Stimulated activated CD4-positive, alpha-beta T cell treated with anti-CD3 and anti-CD28 coated beads, Interleukin-2, amount 100 ng/mL, for 48 hours (primary cell): Measurements from ENCODE around the gene DMRTC1B.
"Not testable (repeated sequence)": the region's sequence is repeated elsewhere in the genome, so short reads cannot be mapped to it uniquely, and the experiment has no call there.

Source experiments
- DNase-seq, 2 donors: peaks; one replicate each; pipeline ENCODE4 v3.0.0-alpha.2; 2020

Gene DMRTC1B, protein sequence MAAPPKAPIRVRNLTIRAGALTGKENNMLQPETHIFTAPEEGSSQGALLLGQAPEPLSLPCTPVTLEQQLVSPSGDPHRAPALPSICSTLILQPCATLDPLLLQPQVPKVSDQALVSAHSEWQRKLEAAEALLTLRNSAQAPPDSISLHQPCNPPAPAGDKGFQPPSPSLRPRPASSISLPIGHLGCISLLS

GRCh38 chrX:72776653-72777466 is at the start of gene DMRTC1B:
Gene DMRTC1B, plus strand, starts transcription at chrX:72776890. Its CDS starts 68,246 bp downstream, at chrX:72845136.
- not testable (repeated sequence) for DNase-seq

GRCh38 chrX:72727846-72728245 is 48.8 kb upstream of the DMRTC1B start:
- no peak for DNase-seq

- not testable (repeated sequence) for DNase-seq
These were observed 43.1 kb upstream of the DMRTC1B start for GRCh38 chrX:72733636-72734035.

DNA sequence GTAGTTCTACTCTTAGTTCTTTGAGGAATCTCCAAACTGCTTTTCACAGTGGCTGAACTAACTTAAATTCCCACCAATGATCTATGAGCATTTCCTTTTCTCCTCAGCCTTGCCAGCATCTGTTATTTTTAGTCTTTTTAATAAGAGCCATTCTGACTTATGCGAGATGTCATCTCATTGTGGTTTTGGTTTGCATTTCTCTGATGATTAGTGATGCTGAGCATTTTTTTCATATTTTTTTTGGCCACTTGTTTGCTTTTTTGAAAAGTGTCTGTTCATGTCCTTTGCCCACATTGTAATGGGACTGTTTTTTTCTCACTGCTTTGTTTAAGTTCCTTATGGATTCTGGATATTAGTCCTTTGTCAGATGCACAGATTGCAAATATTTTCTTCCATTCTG is 41.1 kb upstream of the DMRTC1B start:
- DNase-seq: no peak

GRCh38 chrX:72745546-72745945 is 31.1 kb upstream of the DMRTC1B start:
- DNase-seq: not testable (repeated sequence)

DNA sequence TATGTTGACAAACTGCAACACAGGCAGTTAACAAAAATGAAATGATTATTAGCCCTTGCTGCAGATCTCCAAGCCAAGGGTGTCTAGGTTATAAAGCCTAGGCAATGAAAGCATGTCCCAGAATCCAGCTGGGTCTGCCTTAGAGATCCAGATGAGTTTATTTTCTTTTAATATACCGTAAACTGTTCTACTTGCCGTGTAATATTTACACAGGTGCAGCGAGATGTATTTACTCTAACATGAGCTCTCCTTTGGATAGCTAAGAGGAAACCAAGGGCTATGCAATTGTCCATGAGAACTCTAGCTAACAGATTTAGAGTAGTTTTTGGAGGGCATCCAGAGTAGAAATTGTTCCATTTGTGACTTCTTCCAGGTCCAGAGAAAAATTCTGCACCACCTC is 28.1 kb upstream of the DMRTC1B start:
- not testable (repeated sequence) for DNase-seq

- DNase-seq: not testable (repeated sequence)
These were observed 16.2 kb upstream of the DMRTC1B start for GRCh38 chrX:72760454-72760853.

DNA sequence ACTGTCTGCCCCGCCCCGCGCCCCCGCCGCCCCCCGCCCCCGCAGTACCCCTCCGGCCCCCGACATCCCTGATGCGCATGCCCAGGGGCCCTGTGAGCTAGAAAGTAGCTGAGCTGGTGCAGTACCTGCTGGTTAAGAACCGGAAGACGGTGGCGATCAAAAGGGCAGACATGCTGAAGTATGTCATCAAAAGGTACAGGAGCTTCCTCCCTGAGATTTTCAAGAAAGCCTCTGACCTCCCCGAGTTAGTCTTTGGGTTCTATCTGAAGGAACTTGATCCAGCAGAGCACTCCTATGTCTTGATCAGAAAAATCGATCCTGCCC is 739 bp downstream of the DMRTC1B start:
- not testable (repeated sequence) for DNase-seq

GRCh38 chrX:72778146-72778545 is 1.5 kb downstream of the DMRTC1B start:
- not testable (repeated sequence) for DNase-seq

GRCh38 chrX:72782560-72782959 is 5.9 kb downstream of the DMRTC1B start, which contains the start of gene FAM236B:
Gene FAM236B, minus strand, starts transcription at chrX:72782660. Its CDS starts 100 bp downstream, at chrX:72782560.
- DNase-seq: not testable (repeated sequence)

DNA sequence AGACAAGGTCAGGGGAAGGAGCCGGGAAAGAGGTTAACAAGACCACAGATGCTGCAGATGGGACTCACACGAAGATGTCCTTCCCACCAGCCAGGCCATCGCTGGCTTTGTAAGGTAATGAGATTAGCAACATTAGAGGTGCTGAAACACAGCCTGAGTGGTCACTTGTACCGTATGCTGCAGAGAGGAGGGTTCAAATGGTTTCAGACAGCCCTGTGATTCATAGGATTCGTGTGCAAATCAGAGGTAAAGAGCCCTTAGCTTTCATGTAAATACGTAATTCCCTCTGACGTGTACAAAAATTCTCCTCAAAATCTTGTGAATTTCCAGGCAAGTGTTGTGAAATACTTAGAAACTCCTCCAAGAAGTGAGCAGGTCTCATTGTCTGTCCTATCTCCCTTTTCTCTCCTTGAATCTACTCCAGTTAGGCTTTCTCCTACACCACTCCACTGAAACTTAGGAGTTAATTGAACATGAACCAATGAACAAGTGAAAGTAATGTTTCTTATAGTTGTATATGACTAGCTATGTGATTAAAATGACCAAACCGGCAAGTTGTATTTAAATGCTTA is 6.8 kb downstream of the DMRTC1B start:
- not testable (repeated sequence) for DNase-seq

- DNase-seq: not testable (repeated sequence)
These were observed 7.3 kb downstream of the DMRTC1B start for GRCh38 chrX:72783964-72784363.

GRCh38 chrX:72788142-72788541 is 11.5 kb downstream of the DMRTC1B start:
- not testable (repeated sequence) for DNase-seq

- DNase-seq: not testable (repeated sequence)
These were observed 13.7 kb downstream of the DMRTC1B start for GRCh38 chrX:72790390-72790789.

DNA sequence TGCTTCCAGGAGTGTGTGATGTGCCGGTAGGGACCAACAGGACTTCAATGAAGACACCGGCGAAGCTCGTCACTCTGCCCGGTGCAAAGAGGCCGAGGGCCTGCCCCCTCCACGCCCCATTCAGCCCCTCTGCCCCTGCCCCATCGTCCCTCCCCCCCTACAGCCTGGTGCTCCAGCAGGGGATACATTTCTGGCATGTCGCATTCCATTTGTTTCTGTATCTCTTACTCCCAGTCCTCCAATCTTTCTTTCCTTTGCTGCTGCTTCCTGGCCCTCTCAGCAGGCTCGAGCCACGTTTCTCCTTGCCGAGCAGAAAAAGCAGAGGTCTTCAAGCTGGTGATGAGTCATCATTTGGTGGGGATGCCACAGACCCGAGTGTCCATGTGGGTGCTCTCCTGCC is 31.4 kb downstream of the DMRTC1B start, which contains the start of gene FAM236D:
FAM236D (minus strand) TSS at position 101 of the 400 bp plus-strand sequence; CDS start at position 1, 100 bp downstream.
- not testable (repeated sequence) for DNase-seq

GRCh38 chrX:72830701-72831100 is 54.0 kb downstream of the DMRTC1B start:
- not testable (repeated sequence) for DNase-seq

GRCh38 chrX:72837532-72837931 is 60.8 kb downstream of the DMRTC1B start:
- not testable (repeated sequence) for DNase-seq

GRCh38 chrX:72882898-72883297 is 106.2 kb downstream of the DMRTC1B start:
- DNase-seq: not testable (repeated sequence)

- DNase-seq: not testable (repeated sequence)
These were observed 113.0 kb downstream of the DMRTC1B start for GRCh38 chrX:72889740-72890139.
